ENCODE data around the gene PARD3B.

DNA sequence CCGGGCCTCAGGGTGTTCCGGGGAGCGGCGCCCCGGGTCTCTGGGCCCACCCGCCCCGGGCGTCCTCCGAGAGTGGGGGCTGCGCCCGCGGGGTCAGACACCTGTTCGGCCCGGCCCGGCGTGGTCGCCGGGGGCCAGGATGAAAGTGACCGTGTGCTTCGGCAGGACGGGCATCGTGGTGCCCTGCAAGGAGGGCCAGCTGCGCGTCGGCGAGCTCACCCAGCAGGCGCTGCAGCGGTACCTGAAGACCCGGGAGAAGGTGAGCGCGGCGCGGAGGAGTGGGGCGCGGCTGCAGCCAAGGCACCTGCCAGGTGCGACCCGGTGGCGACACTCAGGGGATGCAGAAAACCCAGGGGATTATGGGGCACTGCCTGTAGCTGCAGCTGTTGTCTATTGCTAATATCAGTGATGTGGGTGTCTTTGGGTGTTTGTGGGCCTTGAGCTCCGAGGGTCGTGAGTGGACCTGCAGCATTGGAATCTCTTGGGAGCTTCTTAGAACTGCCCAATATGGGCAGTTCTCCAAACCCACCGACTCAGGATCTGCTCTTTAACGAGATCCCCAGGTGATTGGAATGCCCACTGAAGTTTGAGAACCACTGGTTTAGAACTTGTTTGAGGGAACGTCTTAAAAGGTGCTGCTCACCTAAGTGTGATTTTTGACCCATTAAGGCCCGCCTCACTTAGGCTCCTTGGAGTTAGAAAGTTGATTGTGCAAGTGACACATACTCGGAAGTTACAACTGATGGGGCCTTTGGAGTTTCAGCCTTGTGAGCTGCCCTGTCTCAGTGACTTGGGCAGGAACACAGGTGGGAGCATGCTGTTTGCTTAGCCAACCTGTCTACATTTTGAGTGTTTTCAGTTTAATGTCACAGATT, 823 bp downstream of the PARD3B start:
- TF ChIP-seq CTCF (IDR thresholded peaks at IDR 0.05; ENCODE audit: insufficient read depth, low read length) (no peak), GABPA (IDR thresholded peaks at IDR 0.05; ENCODE audit: low read depth) (no peak), POLR2AphosphoS5 (IDR thresholded peaks at IDR 0.05; ENCODE audit: low read depth) (no peak)
- TF ChIP-seq, protein P1, sequence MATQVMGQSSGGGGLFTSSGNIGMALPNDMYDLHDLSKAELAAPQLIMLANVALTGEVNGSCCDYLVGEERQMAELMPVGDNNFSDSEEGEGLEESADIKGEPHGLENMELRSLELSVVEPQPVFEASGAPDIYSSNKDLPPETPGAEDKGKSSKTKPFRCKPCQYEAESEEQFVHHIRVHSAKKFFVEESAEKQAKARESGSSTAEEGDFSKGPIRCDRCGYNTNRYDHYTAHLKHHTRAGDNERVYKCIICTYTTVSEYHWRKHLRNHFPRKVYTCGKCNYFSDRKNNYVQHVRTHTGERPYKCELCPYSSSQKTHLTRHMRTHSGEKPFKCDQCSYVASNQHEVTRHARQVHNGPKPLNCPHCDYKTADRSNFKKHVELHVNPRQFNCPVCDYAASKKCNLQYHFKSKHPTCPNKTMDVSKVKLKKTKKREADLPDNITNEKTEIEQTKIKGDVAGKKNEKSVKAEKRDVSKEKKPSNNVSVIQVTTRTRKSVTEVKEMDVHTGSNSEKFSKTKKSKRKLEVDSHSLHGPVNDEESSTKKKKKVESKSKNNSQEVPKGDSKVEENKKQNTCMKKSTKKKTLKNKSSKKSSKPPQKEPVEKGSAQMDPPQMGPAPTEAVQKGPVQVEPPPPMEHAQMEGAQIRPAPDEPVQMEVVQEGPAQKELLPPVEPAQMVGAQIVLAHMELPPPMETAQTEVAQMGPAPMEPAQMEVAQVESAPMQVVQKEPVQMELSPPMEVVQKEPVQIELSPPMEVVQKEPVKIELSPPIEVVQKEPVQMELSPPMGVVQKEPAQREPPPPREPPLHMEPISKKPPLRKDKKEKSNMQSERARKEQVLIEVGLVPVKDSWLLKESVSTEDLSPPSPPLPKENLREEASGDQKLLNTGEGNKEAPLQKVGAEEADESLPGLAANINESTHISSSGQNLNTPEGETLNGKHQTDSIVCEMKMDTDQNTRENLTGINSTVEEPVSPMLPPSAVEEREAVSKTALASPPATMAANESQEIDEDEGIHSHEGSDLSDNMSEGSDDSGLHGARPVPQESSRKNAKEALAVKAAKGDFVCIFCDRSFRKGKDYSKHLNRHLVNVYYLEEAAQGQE (IDR thresholded peaks at IDR 0.05; ENCODE audit: insufficient replicate concordance, low read depth) = no peak
